Measurements from ENCODE around the gene DCUN1D2.

DNA sequence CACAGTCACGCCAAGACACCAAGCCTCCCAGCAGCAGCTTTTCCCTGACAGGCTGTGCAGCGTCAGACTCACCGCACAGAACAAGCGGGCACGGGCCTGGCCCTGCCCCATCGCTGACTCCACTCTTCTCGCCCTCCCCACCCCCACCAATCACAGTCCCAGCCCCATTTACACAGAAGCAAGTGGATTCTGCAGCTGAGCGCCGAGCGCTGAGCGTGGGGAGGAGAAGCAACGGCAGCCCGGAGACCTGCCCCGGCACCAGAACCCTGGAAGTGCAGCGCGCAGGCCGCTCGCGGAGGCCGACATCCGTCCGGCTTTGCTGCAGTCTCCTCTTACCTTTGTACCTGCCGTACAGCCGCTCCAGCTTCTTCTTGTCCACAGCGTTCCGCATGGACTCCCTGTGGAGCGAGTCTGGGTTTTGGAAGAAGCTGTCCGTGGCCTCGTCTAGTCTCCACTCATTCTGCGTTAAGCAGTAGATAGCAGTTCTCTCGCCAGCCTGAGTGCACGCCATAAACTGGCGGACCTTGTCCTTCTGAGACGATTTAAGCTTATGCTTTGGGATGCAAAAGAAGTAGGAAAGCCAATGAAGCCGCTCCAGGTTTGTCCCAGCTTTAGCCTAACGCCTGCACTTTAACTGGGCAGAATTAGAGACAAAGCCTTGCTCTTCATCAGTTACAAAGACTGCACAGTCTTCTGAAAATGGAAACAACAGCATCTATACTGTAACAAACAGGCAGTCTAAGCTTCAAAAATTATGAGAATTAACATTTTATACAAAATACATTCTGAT is 6.8 kb downstream of the DCUN1D2 start:
- TF ChIP-seq, protein P1, sequence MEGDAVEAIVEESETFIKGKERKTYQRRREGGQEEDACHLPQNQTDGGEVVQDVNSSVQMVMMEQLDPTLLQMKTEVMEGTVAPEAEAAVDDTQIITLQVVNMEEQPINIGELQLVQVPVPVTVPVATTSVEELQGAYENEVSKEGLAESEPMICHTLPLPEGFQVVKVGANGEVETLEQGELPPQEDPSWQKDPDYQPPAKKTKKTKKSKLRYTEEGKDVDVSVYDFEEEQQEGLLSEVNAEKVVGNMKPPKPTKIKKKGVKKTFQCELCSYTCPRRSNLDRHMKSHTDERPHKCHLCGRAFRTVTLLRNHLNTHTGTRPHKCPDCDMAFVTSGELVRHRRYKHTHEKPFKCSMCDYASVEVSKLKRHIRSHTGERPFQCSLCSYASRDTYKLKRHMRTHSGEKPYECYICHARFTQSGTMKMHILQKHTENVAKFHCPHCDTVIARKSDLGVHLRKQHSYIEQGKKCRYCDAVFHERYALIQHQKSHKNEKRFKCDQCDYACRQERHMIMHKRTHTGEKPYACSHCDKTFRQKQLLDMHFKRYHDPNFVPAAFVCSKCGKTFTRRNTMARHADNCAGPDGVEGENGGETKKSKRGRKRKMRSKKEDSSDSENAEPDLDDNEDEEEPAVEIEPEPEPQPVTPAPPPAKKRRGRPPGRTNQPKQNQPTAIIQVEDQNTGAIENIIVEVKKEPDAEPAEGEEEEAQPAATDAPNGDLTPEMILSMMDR (conservative IDR thresholded peaks at IDR 0.05) = no peak
- TF ChIP-seq EZH2 (IDR thresholded peaks at IDR 0.05; ENCODE audit: low read depth) = no peak
